OCI-LY1 (cell line): ENCODE results near the gene USP47.

Experiments used
- H2AFZ ChIP-seq: fragments of 200-600 bp; sonication (generic), shearing (Covaris generic); 2 replicates; pipeline ENCODE4 v1.6.0; 2014; ENCODE audit warnings: antibody characterized with exemption, mild to moderate bottlenecking, low read length
- H3F3A ChIP-seq: fragments of 200-600 bp; sonication (generic), shearing (Covaris generic); 2 replicates; pipeline ENCODE4 v1.6.0; 2014; ENCODE audit warnings: mild to moderate bottlenecking, antibody characterized with exemption, low read length, moderate library complexity; ENCODE audit not compliant: insufficient read depth
- H3K27ac ChIP-seq: fragments of 200-600 bp; sonication (generic); 2 replicates; pipeline ENCODE4 v1.5.1; 2014; ENCODE audit warnings: low read length, mixed run types, mild to moderate bottlenecking, low read depth; ENCODE audit not compliant: poor library complexity, severe bottlenecking
- H3K27me3 ChIP-seq: fragments of 200-600 bp; sonication (generic); 2 replicates; pipeline ENCODE4 v1.6.0; 2014; ENCODE audit warnings: antibody characterized with exemption, mild to moderate bottlenecking, low read length, moderate library complexity; ENCODE audit not compliant: insufficient read depth
- H3K36me3 ChIP-seq: fragments of 200-600 bp; sonication (generic); 2 replicates; pipeline ENCODE4 v1.6.1; 2014; ENCODE audit warnings: mild to moderate bottlenecking, antibody characterized with exemption, low read length, moderate library complexity, mixed read lengths; ENCODE audit not compliant: insufficient read depth
- H3K4me1 ChIP-seq: fragments of 200-600 bp; sonication (generic); 2 replicates; pipeline ENCODE4 v1.5.1; 2014; ENCODE audit warnings: mild to moderate bottlenecking, low read length, moderate library complexity; ENCODE audit not compliant: insufficient read depth, severe bottlenecking
- H3K4me2 ChIP-seq: fragments of 200-600 bp; sonication (generic), shearing (Covaris generic); 2 replicates; pipeline ENCODE4 v1.6.1; 2014; ENCODE audit warnings: low read length
- H3K4me3 ChIP-seq: fragments of 200-600 bp; sonication (generic); 2 replicates; pipeline ENCODE4 v1.5.1; 2014; ENCODE audit warnings: low read length, low read depth, mild to moderate bottlenecking, mixed read lengths; ENCODE audit not compliant: poor library complexity, severe bottlenecking
- H3K79me2 ChIP-seq: fragments of 200-600 bp; shearing (Covaris generic); 2 replicates; pipeline ENCODE4 v1.6.1; 2016; ENCODE audit warnings: mixed run types, low read length, mixed read lengths; ENCODE audit not compliant: insufficient read depth
- H3K9ac ChIP-seq: fragments of 200-600 bp; sonication (generic), shearing (Covaris generic); 2 replicates; pipeline ENCODE4 v1.6.1; 2014; ENCODE audit warnings: mild to moderate bottlenecking, low read length, mixed read lengths
- H3K9me2 ChIP-seq: fragments of 200-600 bp; sonication (generic), shearing (Covaris generic); 2 replicates; pipeline ENCODE4 v1.6.1; 2014; ENCODE audit warnings: low read depth, mild to moderate bottlenecking, low read length, mixed read lengths
- H3K9me3 ChIP-seq: fragments of 200-600 bp; shearing (Covaris generic); 2 replicates; pipeline ENCODE4 v1.6.1; 2014; ENCODE audit warnings: low read length, mixed read lengths
- H4K20me1 ChIP-seq: fragments of 200-600 bp; sonication (generic), shearing (Covaris generic); 2 replicates; pipeline ENCODE4 v1.6.0; 2016; ENCODE audit warnings: mild to moderate bottlenecking, low read length; ENCODE audit not compliant: insufficient read depth
- CTCF ChIP-seq: fragments of 200-600 bp; sonication (generic), shearing (Covaris generic); IDR thresholded peaks from 2 replicates; pipeline ENCODE4 v1.5.1; 2017; ENCODE audit warnings: mild to moderate bottlenecking, antibody characterized with exemption, low read length, moderate library complexity, mixed read lengths
- EZH2 ChIP-seq: fragments of 200-600 bp; sonication (generic), shearing (Covaris generic); IDR thresholded peaks from 2 replicates; pipeline ENCODE4 v1.8.0; 2017; ENCODE audit warnings: borderline replicate concordance, mixed run types, mild to moderate bottlenecking, antibody characterized with exemption, low read length, moderate library complexity, mixed read lengths

USP47 gene

GRCh38 chr11:11841723-11842420, at the start of gene USP47:
USP47 (plus strand) TSS chr11:11841972; CDS start chr11:11842186, 214 bp downstream.
- peak within 1 kb of the TSS; percentile 88 for H2AFZ ChIP-seq
- no peak for TF ChIP-seq EZH2
- peak; percentile 47; the same call in 1 of the 2 replicates for TF ChIP-seq CTCF
- H3K79me2 ChIP-seq: peaks cover 47% of the 10 kb centered on the region
- 0 out of 2 replicates have a peak, but pooled peaks cover 3% of the 10 kb centered on the region for H4K20me1 ChIP-seq
- H3K27me3 ChIP-seq: no peaks in the 10 kb centered on the region
- peak within 1 kb of the TSS; percentile 97 for H3K9ac ChIP-seq
- H3K36me3 ChIP-seq: no peaks in the 10 kb centered on the region
- H3K9me3 ChIP-seq: no peaks in the 10 kb centered on the region
- H3F3A ChIP-seq: no peaks in the 10 kb centered on the region
- H3K4me2 ChIP-seq: peak within 1 kb of the TSS; percentile 98
- H3K27ac ChIP-seq: peak within 1 kb of the TSS; percentile 72
- H3K4me3 ChIP-seq: peak within 1 kb of the TSS; percentile 83
- no peaks in the 10 kb centered on the region for H3K9me2 ChIP-seq
- H3K4me1 ChIP-seq: peaks cover 41% of the 10 kb centered on the region

GRCh38 chr11:11793073-11793472, 48.7 kb upstream of the USP47 start:
- no peak overlapping the region for H2AFZ ChIP-seq
- no peaks in the 10 kb centered on the region for H4K20me1 ChIP-seq
- TF ChIP-seq EZH2 (no peak), CTCF (no peak)
- no peaks in the 10 kb centered on the region for H3K36me3 ChIP-seq
- H3K4me2 ChIP-seq: no peak overlapping the region
- no peaks in the 10 kb centered on the region for H3K79me2 ChIP-seq
- H3K27me3 ChIP-seq: no peaks in the 10 kb centered on the region
- H3K9me2 ChIP-seq: no peaks in the 10 kb centered on the region
- H3F3A ChIP-seq: no peaks in the 10 kb centered on the region
- H3K4me1 ChIP-seq: no peaks in the 10 kb centered on the region
- H3K27ac ChIP-seq: no peak overlapping the region
- no peak overlapping the region for H3K4me3 ChIP-seq
- no peaks in the 10 kb centered on the region for H3K9me3 ChIP-seq
- H3K9ac ChIP-seq: no peak overlapping the region

GRCh38 chr11:11798586-11799438, 43.0 kb upstream of the USP47 start:
- Histone ChIP-seq H3K27ac (no peak overlapping the region), H3F3A (no peaks in the 10 kb centered on the region), H2AFZ (no peak overlapping the region), H3K9me2 (no peaks in the 10 kb centered on the region), H3K36me3 (no peaks in the 10 kb centered on the region), H3K27me3 (no peaks in the 10 kb centered on the region), H3K4me1 (no peaks in the 10 kb centered on the region), H3K9me3 (no peaks in the 10 kb centered on the region), H3K4me3 (no peak overlapping the region), H4K20me1 (no peaks in the 10 kb centered on the region), H3K9ac (no peak overlapping the region), H3K4me2 (no peak overlapping the region), H3K79me2 (no peaks in the 10 kb centered on the region)
- TF ChIP-seq EZH2: no peak
- peak; percentile 91 for TF ChIP-seq CTCF
